IPS-20b (cell line): ENCODE data around the gene KIF16B.

ENCODE experiments used
- H3K27ac ChIP-seq: one replicate; pipeline ENCODE4 v1.5.1; 2013; ENCODE audit warnings: low read length
- H3K27me3 ChIP-seq: 2 replicates; pipeline ENCODE4 v1.6.1; 2013; ENCODE audit warnings: mild to moderate bottlenecking, low read length, inconsistent platforms; ENCODE audit not compliant: insufficient read depth
- H3K36me3 ChIP-seq: 2 replicates; pipeline ENCODE4 v1.6.1; 2013; ENCODE audit warnings: low read depth, mild to moderate bottlenecking, inconsistent platforms, low read length, moderate library complexity; ENCODE audit not compliant: insufficient read depth
- H3K4me1 ChIP-seq: 2 replicates; pipeline ENCODE4 v1.6.1; 2013; ENCODE audit warnings: mild to moderate bottlenecking, control low read depth, inconsistent platforms, low read length, moderate library complexity; ENCODE audit not compliant: insufficient read depth
- H3K4me3 ChIP-seq: 2 replicates; pipeline ENCODE4 v1.5.1; 2013; ENCODE audit warnings: mild to moderate bottlenecking, low read length, inconsistent platforms
- H3K9ac ChIP-seq: 2 replicates; pipeline ENCODE4 v1.6.1; 2013; ENCODE audit warnings: low read depth, mild to moderate bottlenecking, inconsistent platforms, low read length, moderate library complexity
- H3K9me3 ChIP-seq: 2 replicates; pipeline ENCODE4 v1.6.1; 2013; ENCODE audit warnings: mild to moderate bottlenecking, low read depth, low read length, inconsistent platforms; ENCODE audit not compliant: insufficient read depth

Gene KIF16B

GRCh38 chr20:16257021-16257420, 316.2 kb downstream of the KIF16B start:
- Histone ChIP-seq H3K9ac (no peak overlapping the region), H3K27ac (no peak overlapping the region), H3K4me1 (no peaks in the 10 kb centered on the region), H3K36me3 (no peaks in the 10 kb centered on the region), H3K9me3 (no peaks in the 10 kb centered on the region), H3K4me3 (no peak overlapping the region), H3K27me3 (no peaks in the 10 kb centered on the region)

- H3K9me3 ChIP-seq, result no peaks in the 10 kb centered on the region
- no peaks in the 10 kb centered on the region for H3K4me1 ChIP-seq
- no peak overlapping the region for H3K27ac ChIP-seq
- no peaks in the 10 kb centered on the region for H3K36me3 ChIP-seq
- H3K27me3 ChIP-seq, result no peaks in the 10 kb centered on the region
- H3K9ac ChIP-seq, result no peak overlapping the region
- H3K4me3 ChIP-seq, result no peak overlapping the region
Measured at GRCh38 chr20:16246870-16247269, 326.4 kb downstream of the KIF16B start.

GRCh38 chr20:16246291-16246690, 327.0 kb downstream of the KIF16B start:
- no peaks in the 10 kb centered on the region for H3K4me1 ChIP-seq
- no peaks in the 10 kb centered on the region for H3K36me3 ChIP-seq
- H3K9me3 ChIP-seq, result no peaks in the 10 kb centered on the region
- H3K27me3 ChIP-seq, result no peaks in the 10 kb centered on the region
- H3K27ac ChIP-seq, result no peak overlapping the region
- H3K4me3 ChIP-seq, result no peak overlapping the region
- no peak overlapping the region for H3K9ac ChIP-seq

DNA sequence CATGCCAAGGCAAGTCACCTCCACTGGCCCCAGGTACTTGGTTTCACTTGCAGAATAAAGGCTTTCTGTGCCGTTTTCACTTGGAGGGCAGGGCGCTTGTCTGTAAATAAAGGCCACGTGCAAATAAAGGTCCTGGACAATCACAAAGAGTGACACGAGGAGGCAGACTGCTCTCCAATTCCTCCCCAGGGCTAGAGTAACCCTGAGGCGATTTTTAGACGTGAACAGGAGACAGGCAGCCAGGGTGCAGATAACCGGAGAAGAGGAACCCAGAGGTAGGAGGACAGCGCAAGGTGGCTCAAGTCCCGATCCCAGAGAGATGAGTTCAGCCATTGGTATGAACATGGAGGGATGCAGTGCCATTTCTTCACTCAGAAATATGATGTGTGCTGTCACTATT, 327.4 kb downstream of the KIF16B start:
- Histone ChIP-seq H3K27ac (no peak overlapping the region), H3K4me1 (no peaks in the 10 kb centered on the region), H3K27me3 (no peaks in the 10 kb centered on the region), H3K9me3 (no peaks in the 10 kb centered on the region), H3K36me3 (no peaks in the 10 kb centered on the region), H3K4me3 (no peak overlapping the region), H3K9ac (no peak overlapping the region)

DNA sequence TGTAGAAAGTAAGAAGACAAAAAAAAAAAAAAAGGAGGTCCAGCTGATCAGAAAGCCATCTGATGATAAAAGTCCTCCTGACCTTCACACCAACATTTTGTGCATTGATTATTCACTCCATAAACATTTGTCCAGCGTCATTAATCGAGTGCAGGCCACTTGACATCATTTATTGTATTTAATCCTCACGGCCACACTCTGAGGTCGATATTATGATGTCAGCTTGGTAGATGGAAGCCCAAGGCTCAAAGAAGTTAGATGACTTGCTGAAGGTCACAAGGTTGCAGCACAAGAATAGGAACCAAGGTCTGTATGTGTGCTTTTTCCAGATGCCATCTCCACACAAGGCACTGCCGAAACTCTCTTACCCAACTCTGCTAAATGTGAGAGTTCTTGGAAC, 328.4 kb downstream of the KIF16B start:
- no peaks in the 10 kb centered on the region for H3K9me3 ChIP-seq
- no peaks in the 10 kb centered on the region for H3K4me1 ChIP-seq
- no peak overlapping the region for H3K9ac ChIP-seq
- no peak overlapping the region for H3K27ac ChIP-seq
- H3K4me3 ChIP-seq, result no peak overlapping the region
- H3K27me3 ChIP-seq, result no peaks in the 10 kb centered on the region
- no peaks in the 10 kb centered on the region for H3K36me3 ChIP-seq

DNA sequence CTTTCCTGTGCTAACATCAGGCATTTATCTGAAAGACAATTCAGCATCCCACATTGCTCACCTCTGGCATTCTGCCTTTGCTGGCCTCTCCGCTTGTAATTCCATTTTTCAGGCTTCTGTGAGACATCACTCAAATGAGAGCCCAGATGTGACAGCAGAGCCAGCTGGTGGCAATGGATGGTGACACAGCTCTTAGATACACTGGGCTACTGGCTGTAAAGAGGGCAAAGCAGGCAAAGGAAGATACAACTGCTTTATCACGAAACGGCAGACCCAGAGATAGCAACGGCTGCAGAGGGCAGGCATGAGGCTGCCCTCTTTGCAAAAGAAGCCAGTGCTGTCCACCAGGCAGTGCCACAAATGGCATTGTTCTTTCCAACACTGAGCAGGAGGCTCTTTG, 329.8 kb downstream of the KIF16B start:
- H3K27me3 ChIP-seq, result no peaks in the 10 kb centered on the region
- no peaks in the 10 kb centered on the region for H3K36me3 ChIP-seq
- H3K9me3 ChIP-seq, result peaks cover 7% of the 10 kb centered on the region; the same call in 1 of the 2 replicates
- H3K4me1 ChIP-seq, result no peaks in the 10 kb centered on the region
- no peak overlapping the region for H3K27ac ChIP-seq
- no peak overlapping the region for H3K4me3 ChIP-seq
- H3K9ac ChIP-seq, result no peak overlapping the region

DNA sequence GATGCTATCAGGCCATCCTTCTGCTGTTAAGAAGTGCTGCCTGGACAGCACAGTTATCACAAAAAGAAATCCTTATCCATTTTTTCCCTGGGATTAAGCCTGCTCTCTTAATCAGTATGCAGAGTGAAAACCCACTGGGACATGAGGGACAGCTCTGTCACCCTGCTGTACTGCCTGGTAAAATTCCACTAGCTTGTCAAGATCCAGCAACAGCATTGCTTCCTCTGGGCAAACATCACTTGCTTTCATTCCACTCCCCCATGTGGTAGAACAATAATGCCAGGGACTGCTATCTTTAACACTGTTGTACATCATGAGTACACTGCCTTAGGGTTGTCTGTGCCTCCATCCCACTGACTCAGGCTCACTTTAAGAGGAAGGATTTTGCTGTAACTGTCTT, 331.3 kb downstream of the KIF16B start:
- Histone ChIP-seq H3K9ac (no peak overlapping the region), H3K4me3 (no peak overlapping the region), H3K36me3 (no peaks in the 10 kb centered on the region), H3K9me3 (peaks cover 8% of the 10 kb centered on the region; the same call in 1 of the 2 replicates), H3K27ac (no peak overlapping the region), H3K27me3 (no peaks in the 10 kb centered on the region), H3K4me1 (no peaks in the 10 kb centered on the region)

GRCh38 chr20:16240355-16240754, 332.9 kb downstream of the KIF16B start:
- H3K4me1 ChIP-seq, result no peaks in the 10 kb centered on the region
- H3K4me3 ChIP-seq, result no peak overlapping the region
- no peaks in the 10 kb centered on the region for H3K36me3 ChIP-seq
- H3K27ac ChIP-seq, result no peak overlapping the region
- peaks cover 8% of the 10 kb centered on the region; the same call in 1 of the 2 replicates for H3K9me3 ChIP-seq
- H3K27me3 ChIP-seq, result no peaks in the 10 kb centered on the region
- no peak overlapping the region for H3K9ac ChIP-seq

DNA sequence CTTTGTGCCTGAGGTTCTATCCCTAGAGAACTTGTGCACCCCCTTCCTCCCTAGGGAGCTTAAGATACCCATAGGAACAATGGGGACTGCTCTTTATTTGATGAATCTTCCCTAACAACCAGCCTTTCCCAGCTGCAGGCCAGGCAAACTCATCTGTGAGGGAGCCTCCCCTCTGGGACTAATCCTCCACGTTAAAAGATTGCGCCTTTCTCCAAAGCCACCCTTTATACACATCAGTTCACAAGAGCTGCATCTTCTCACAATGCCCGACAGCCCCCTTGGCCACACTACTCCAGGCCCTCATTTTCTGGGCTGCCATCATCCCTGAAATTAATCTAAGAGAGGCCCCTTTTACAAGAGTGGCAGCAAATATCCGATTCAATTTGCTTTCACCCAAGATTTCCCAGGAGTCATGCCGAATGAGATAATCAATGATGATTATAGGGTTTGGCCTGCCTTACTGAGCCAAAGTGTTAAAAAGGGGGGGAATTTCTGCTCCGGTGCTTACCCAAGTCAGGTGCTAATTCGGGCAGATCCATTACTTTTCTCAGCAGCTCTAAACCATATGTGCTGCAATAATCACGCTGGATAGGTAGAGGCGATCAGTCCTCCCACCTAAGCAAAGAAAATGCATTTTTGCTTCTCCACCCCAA, 336.5 kb downstream of the KIF16B start:
- no peaks in the 10 kb centered on the region for H3K36me3 ChIP-seq
- H3K4me1 ChIP-seq, result no peaks in the 10 kb centered on the region
- no peak overlapping the region for H3K9ac ChIP-seq
- no peak overlapping the region for H3K4me3 ChIP-seq
- H3K9me3 ChIP-seq, result peaks cover 8% of the 10 kb centered on the region; the same call in 1 of the 2 replicates
- no peak overlapping the region for H3K27ac ChIP-seq
- H3K27me3 ChIP-seq, result no peaks in the 10 kb centered on the region

- peaks cover 5% of the 10 kb centered on the region; the same call in 1 of the 2 replicates for H3K9me3 ChIP-seq
- H3K4me3 ChIP-seq, result no peak overlapping the region
- H3K27ac ChIP-seq, result no peak overlapping the region
- H3K36me3 ChIP-seq, result no peaks in the 10 kb centered on the region
- no peak overlapping the region for H3K9ac ChIP-seq
- no peaks in the 10 kb centered on the region for H3K27me3 ChIP-seq
- no peaks in the 10 kb centered on the region for H3K4me1 ChIP-seq
Measured at GRCh38 chr20:16230402-16230801, 342.8 kb downstream of the KIF16B start.

DNA sequence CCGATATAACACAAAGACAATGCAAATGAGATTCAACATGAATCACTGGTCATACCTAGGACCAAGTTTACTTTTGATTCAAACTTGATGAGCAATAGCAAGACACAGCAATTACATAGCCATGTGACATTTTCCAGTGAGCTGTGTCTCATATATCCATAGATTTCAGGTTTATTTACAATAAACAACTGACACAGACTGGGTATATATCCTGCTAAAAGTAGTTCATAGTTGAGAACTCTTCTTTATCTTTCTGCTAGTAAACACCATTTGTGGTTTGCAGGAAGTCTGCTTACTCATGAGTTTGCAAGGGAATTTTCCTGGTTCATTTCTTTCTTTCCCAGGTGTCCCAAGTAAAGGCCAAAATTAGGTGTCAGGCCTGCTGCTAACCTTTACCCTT, 343.4 kb downstream of the KIF16B start:
- Histone ChIP-seq H3K9ac (no peak overlapping the region), H3K27me3 (no peaks in the 10 kb centered on the region), H3K36me3 (no peaks in the 10 kb centered on the region), H3K4me1 (no peaks in the 10 kb centered on the region), H3K4me3 (no peak overlapping the region), H3K27ac (no peak overlapping the region), H3K9me3 (peaks cover 5% of the 10 kb centered on the region; the same call in 1 of the 2 replicates)

- Histone ChIP-seq H3K9ac (no peak overlapping the region), H3K9me3 (peaks cover 5% of the 10 kb centered on the region; the same call in 1 of the 2 replicates), H3K4me3 (no peak overlapping the region), H3K4me1 (no peaks in the 10 kb centered on the region), H3K27ac (no peak overlapping the region), H3K27me3 (no peaks in the 10 kb centered on the region), H3K36me3 (no peaks in the 10 kb centered on the region)
Measured at GRCh38 chr20:16228722-16229121, 344.5 kb downstream of the KIF16B start.
